22Rv1 (cell line): ENCODE measurements around the gene PPP3CA.

ENCODE experiments used
- ZFX ChIP-seq: fragments of 450-650 bp; IDR thresholded peaks from 2 replicates; pipeline ENCODE4 v1.6.1; 2017; ENCODE audit warnings: antibody characterized with exemption, borderline replicate concordance
- TF ChIP-seq, protein P1 (sequence below): fragments of 450-650 bp; IDR thresholded peaks from 2 replicates; pipeline ENCODE4 v1.5.1; 2017; ENCODE audit warnings: mild to moderate bottlenecking

DNA sequence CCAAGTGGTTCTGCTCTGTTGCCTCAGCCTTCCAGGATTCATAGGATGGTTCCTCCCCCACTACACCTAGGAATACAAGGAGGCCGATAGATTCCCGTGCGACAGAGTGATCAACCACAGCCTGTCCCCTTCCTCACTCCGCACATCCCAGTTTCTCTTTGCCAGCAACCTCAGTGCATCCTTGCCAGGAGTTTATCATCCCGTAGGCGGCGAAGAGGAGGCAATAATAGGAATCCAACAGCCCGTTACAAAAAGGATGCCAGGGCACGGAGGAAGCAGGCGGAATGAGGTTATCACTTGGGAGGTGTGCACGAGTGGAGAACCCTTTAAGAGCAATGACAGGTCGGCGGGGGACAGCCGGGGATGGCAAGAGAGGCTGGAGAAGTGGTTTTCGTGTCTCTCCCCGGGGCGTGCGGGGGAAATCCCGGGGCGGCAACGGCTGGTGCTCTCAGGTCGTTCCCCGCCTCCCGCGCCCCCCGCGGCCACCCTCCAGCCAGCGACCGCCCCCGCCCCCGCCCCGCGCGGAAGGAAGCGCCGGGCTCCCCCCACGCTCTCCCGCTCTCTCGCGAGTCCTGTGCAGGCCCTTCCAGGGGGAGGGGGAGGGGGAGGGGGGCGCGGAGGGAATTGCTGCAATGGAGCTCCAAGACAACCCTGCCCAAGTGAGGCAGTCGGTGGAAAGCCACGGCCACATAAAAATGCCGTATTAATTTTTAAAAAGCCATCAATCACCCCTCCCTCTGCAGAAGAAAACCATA lies 1.6 kb downstream of the PPP3CA start:
- TF ChIP-seq, protein P1, sequence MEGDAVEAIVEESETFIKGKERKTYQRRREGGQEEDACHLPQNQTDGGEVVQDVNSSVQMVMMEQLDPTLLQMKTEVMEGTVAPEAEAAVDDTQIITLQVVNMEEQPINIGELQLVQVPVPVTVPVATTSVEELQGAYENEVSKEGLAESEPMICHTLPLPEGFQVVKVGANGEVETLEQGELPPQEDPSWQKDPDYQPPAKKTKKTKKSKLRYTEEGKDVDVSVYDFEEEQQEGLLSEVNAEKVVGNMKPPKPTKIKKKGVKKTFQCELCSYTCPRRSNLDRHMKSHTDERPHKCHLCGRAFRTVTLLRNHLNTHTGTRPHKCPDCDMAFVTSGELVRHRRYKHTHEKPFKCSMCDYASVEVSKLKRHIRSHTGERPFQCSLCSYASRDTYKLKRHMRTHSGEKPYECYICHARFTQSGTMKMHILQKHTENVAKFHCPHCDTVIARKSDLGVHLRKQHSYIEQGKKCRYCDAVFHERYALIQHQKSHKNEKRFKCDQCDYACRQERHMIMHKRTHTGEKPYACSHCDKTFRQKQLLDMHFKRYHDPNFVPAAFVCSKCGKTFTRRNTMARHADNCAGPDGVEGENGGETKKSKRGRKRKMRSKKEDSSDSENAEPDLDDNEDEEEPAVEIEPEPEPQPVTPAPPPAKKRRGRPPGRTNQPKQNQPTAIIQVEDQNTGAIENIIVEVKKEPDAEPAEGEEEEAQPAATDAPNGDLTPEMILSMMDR: no peak
- no peak for TF ChIP-seq ZFX
